B cell (primary cell): Measurements from ENCODE around the gene ZNF747.

ENCODE experiments used
- EZH2 ChIP-seq: IDR thresholded peaks from 2 replicates; pipeline ENCODE4 v1.6.1; 2012; ENCODE audit warnings: borderline replicate concordance, low read depth, mild to moderate bottlenecking, moderate library complexity, low read length; ENCODE audit not compliant: insufficient read depth, poor library complexity, severe bottlenecking
- TF ChIP-seq, protein P1 (sequence below): fragments of 200-600 bp; IDR thresholded peaks from one replicate; pipeline ENCODE4 v1.8.0; 2022; ENCODE audit warnings: antibody characterized with exemption, mild to moderate bottlenecking

DNA sequence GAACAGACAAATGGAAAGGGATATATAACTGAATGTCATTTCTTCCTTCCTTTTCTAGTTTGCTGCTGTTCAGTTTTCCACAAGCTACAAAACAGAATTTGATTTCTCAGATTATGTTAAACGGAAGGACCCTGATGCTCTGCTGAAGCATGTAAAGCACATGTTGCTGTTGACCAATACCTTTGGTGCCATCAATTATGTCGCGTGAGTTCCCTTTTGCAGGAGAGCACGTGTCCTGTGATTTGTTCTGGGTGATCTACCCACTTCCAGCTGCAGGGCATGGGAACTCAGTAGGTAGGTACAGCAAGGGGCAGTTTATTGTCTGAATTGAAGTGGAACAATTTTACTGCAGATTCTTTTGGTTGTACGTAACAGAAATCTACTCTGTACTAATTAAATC is 53.3 kb downstream of the ZNF747 start:
- TF ChIP-seq, protein P1, sequence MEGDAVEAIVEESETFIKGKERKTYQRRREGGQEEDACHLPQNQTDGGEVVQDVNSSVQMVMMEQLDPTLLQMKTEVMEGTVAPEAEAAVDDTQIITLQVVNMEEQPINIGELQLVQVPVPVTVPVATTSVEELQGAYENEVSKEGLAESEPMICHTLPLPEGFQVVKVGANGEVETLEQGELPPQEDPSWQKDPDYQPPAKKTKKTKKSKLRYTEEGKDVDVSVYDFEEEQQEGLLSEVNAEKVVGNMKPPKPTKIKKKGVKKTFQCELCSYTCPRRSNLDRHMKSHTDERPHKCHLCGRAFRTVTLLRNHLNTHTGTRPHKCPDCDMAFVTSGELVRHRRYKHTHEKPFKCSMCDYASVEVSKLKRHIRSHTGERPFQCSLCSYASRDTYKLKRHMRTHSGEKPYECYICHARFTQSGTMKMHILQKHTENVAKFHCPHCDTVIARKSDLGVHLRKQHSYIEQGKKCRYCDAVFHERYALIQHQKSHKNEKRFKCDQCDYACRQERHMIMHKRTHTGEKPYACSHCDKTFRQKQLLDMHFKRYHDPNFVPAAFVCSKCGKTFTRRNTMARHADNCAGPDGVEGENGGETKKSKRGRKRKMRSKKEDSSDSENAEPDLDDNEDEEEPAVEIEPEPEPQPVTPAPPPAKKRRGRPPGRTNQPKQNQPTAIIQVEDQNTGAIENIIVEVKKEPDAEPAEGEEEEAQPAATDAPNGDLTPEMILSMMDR: no peak
- TF ChIP-seq EZH2: no peak
